ENCODE data around the gene ARHGAP18. TPM values are rescaled to one million over a fixed set of nuclear protein-coding genes. Genes with fewer than 3 reads are reported as not detected.

ARHGAP18 gene
- total RNA-seq, 1 experiment from 2014 or later, result 64.5 TPM

DNA sequence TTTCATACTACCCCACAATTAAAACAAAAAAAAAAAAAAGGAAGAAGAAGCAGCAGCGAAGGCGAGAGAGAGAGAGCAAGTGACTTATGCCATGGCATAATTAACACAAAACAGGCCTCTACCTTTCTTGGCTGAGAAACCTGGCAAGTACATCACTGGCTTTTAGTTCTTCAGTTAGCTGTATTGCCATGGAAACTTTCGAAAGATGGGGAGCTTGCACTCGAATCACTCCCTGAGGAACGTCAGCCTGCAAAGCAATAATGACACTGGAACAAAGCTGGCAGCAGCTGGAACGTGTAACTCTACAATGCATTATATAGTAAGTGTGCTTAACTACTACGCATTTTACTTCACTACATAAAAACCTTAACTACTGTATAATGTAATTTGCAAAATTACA lies 126.1 kb downstream of the ARHGAP18 start:
- no peaks in the 10 kb centered on the region for H3K4me1 Mint-ChIP-seq (ENCODE audit: low read depth, unreplicated experiment)
- TF ChIP-seq, protein P1, sequence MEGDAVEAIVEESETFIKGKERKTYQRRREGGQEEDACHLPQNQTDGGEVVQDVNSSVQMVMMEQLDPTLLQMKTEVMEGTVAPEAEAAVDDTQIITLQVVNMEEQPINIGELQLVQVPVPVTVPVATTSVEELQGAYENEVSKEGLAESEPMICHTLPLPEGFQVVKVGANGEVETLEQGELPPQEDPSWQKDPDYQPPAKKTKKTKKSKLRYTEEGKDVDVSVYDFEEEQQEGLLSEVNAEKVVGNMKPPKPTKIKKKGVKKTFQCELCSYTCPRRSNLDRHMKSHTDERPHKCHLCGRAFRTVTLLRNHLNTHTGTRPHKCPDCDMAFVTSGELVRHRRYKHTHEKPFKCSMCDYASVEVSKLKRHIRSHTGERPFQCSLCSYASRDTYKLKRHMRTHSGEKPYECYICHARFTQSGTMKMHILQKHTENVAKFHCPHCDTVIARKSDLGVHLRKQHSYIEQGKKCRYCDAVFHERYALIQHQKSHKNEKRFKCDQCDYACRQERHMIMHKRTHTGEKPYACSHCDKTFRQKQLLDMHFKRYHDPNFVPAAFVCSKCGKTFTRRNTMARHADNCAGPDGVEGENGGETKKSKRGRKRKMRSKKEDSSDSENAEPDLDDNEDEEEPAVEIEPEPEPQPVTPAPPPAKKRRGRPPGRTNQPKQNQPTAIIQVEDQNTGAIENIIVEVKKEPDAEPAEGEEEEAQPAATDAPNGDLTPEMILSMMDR (IDR thresholded peaks at IDR 0.05; ENCODE audit: unreplicated experiment), result no peak
- H3K27me3 Mint-ChIP-seq (ENCODE audit: unreplicated experiment), result no peaks in the 10 kb centered on the region
- BruUV-seq (replicated peaks), result no TSS peak
- peaks cover 30% of the 10 kb centered on the region for H3K36me3 Mint-ChIP-seq (ENCODE audit: insufficient read depth, unreplicated experiment)
- no peak overlapping the region for H3K27ac Mint-ChIP-seq (ENCODE audit: unreplicated experiment)
- intact Hi-C loops (cut with micrococcal nuclease; ENCODE audit: unreplicated experiment), result no loop called here
- no peak for DNase-seq
- CTCF ChIA-PET, result no interaction called here
- H3K4me3 Mint-ChIP-seq (ENCODE audit: low read depth, unreplicated experiment), result no peak overlapping the region
- H3K9me3 Mint-ChIP-seq (ENCODE audit: low read depth, unreplicated experiment), result no peaks in the 10 kb centered on the region

DNA sequence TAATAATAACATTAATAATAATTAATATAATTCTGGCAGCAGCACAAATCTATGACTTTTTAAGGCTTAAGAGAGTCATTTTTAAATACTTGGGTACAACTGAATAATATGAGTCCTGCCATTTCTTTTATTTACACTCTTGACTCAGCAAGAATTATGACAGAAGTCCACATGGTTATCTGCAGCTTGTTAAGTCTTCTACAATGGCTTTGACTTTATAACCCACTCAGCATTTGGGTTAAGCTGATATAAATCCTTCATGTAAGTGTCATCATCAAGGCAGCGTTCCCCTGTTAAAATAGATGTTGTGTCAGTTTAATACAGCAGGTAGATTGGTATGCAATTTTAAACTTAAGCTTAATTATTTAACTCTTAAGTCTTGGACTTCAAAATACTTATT lies 131.7 kb downstream of the ARHGAP18 start:
- H3K27me3 Mint-ChIP-seq (ENCODE audit: unreplicated experiment), result no peaks in the 10 kb centered on the region
- no TSS peak for BruUV-seq (replicated peaks)
- no peak for DNase-seq
- intact Hi-C loops (cut with micrococcal nuclease; ENCODE audit: unreplicated experiment), result no loop called here
- no peak overlapping the region for H3K27ac Mint-ChIP-seq (ENCODE audit: unreplicated experiment)
- TF ChIP-seq, protein P1 (IDR thresholded peaks at IDR 0.05; ENCODE audit: unreplicated experiment), result no peak
- H3K4me1 Mint-ChIP-seq (ENCODE audit: low read depth, unreplicated experiment), result peaks cover 13% of the 10 kb centered on the region
- no peaks in the 10 kb centered on the region for H3K9me3 Mint-ChIP-seq (ENCODE audit: low read depth, unreplicated experiment)
- peaks cover 48% of the 10 kb centered on the region for H3K36me3 Mint-ChIP-seq (ENCODE audit: insufficient read depth, unreplicated experiment)
- CTCF ChIA-PET, result no interaction called here
- no peak overlapping the region for H3K4me3 Mint-ChIP-seq (ENCODE audit: low read depth, unreplicated experiment)

DNA sequence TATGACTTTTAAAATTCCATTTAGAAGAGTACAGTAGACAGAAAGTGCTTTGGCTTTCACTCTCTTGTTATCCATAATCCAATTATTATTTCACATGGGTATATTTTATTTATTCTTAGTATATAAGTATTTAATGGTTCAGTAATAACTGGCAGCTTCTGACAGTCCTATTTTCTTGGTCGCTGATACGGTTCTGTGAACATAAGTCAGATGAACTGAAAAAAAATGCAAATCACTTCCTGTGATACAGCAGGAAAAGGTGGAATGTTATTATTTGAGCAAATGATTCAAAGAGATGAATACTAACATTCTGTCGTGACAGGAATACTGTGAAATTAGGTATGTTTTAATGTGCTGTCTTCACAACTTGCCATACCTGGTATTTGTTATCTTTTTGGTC lies 132.3 kb downstream of the ARHGAP18 start:
- CTCF ChIA-PET, result no interaction called here
- no peaks in the 10 kb centered on the region for H3K9me3 Mint-ChIP-seq (ENCODE audit: low read depth, unreplicated experiment)
- no peak overlapping the region for H3K4me3 Mint-ChIP-seq (ENCODE audit: low read depth, unreplicated experiment)
- BruUV-seq (replicated peaks), result no TSS peak
- DNase-seq, result no peak
- intact Hi-C loops (cut with micrococcal nuclease; ENCODE audit: unreplicated experiment), result no loop called here
- H3K27ac Mint-ChIP-seq (ENCODE audit: unreplicated experiment), result no peak overlapping the region
- TF ChIP-seq, protein P1 (IDR thresholded peaks at IDR 0.05; ENCODE audit: unreplicated experiment), result no peak
- peaks cover 55% of the 10 kb centered on the region for H3K36me3 Mint-ChIP-seq (ENCODE audit: insufficient read depth, unreplicated experiment)
- peaks cover 13% of the 10 kb centered on the region for H3K4me1 Mint-ChIP-seq (ENCODE audit: low read depth, unreplicated experiment)
- no peaks in the 10 kb centered on the region for H3K27me3 Mint-ChIP-seq (ENCODE audit: unreplicated experiment)

DNA sequence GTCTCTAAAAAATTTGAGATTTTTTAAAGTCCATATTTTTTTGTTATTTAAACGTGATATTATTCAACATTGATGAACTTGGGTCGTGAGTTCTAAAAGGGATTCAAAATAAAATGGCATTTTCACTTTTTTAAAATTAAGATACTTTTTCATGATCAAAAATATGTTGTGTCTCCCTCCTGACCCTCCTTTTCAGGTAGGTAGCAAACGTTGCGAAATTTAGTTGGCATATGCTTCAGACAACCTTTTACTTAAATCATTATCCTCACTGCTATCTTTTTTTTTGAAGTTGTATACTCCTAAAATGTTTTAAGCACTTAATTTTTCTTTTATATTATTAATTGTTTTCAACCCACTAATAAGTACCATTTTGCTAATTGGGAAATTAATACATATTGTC lies 133.5 kb downstream of the ARHGAP18 start:
- DNase-seq, result no peak
- H3K4me1 Mint-ChIP-seq (ENCODE audit: low read depth, unreplicated experiment), result peaks cover 13% of the 10 kb centered on the region
- TF ChIP-seq, protein P1 (IDR thresholded peaks at IDR 0.05; ENCODE audit: unreplicated experiment), result no peak
- peaks cover 51% of the 10 kb centered on the region for H3K36me3 Mint-ChIP-seq (ENCODE audit: insufficient read depth, unreplicated experiment)
- no peak overlapping the region for H3K4me3 Mint-ChIP-seq (ENCODE audit: low read depth, unreplicated experiment)
- CTCF ChIA-PET, result no interaction called here
- no peak overlapping the region for H3K27ac Mint-ChIP-seq (ENCODE audit: unreplicated experiment)
- intact Hi-C loops (cut with micrococcal nuclease; ENCODE audit: unreplicated experiment), result no loop called here
- no TSS peak for BruUV-seq (replicated peaks)
- H3K9me3 Mint-ChIP-seq (ENCODE audit: low read depth, unreplicated experiment), result peaks cover 3% of the 10 kb centered on the region
- no peaks in the 10 kb centered on the region for H3K27me3 Mint-ChIP-seq (ENCODE audit: unreplicated experiment)
